GM12878 (cell line): Measurements from ENCODE around the gene PTPRB. TPM values are rescaled to one million over a fixed set of nuclear protein-coding genes. Genes with fewer than 3 reads are reported as not detected.

Experiments
- CBX3 ChIP-seq: fragments of 200-600 bp; sonication (generic); IDR thresholded peaks from 2 replicates; pipeline ENCODE4 v1.6.1; 2016; ENCODE audit warnings: low read depth, borderline replicate concordance
- CHD1 ChIP-seq: IDR thresholded peaks from 2 replicates; pipeline ENCODE4 v1.6.1; 2012; ENCODE audit warnings: low read depth, low read length, improper control_type of control experiment
- CHD4 ChIP-seq: fragments of 200-600 bp; sonication (generic); IDR thresholded peaks from 2 replicates; pipeline ENCODE4 v1.6.1; 2016; ENCODE audit warnings: mild to moderate bottlenecking
- EP300 ChIP-seq, 2 experiments: fragments of 150-350 bp in 1 of 2; IDR thresholded peaks; 2 replicates each; pipeline ENCODE4 v1.6.1; 2011 to 2012; ENCODE audit warnings: low read depth in 2 of 2, low read length in 2 of 2, borderline replicate concordance in 1 of 2, improper control_type of control experiment in 1 of 2, inconsistent platforms in 1 of 2; ENCODE audit not compliant: control insufficient read depth in 1 of 2
- FOXK2 ChIP-seq: fragments of 450-650 bp; IDR thresholded peaks from 2 replicates; pipeline ENCODE4 v1.6.1; 2017; ENCODE audit warnings: mild to moderate bottlenecking, moderate library complexity
- IKZF1 ChIP-seq: fragments of 450-650 bp; conservative IDR thresholded peaks from 2 replicates; pipeline ENCODE4 v1.6.1; 2017; ENCODE audit warnings: antibody characterized with exemption, mild to moderate bottlenecking
- JUNB ChIP-seq: IDR thresholded peaks from 2 replicates; pipeline ENCODE4 v1.6.1; 2016; ENCODE audit warnings: antibody characterized with exemption, mild to moderate bottlenecking
- KAT2A ChIP-seq: conservative IDR thresholded peaks from 2 replicates; pipeline ENCODE4 v1.6.1; 2011; ENCODE audit warnings: low read depth, low read length; ENCODE audit not compliant: control insufficient read depth
- MXI1 ChIP-seq: fragments of 150-350 bp; IDR thresholded peaks from 2 replicates; pipeline ENCODE4 v1.6.1; 2011; ENCODE audit warnings: low read depth, mild to moderate bottlenecking, inconsistent platforms, low read length, improper control_type of control experiment
- NFIC ChIP-seq: IDR thresholded peaks from 2 replicates; pipeline ENCODE4 v1.6.1; 2012; ENCODE audit warnings: low read depth, mild to moderate bottlenecking, inconsistent platforms, low read length, moderate library complexity
- NR2C2 ChIP-seq: IDR thresholded peaks from 2 replicates; pipeline ENCODE4 v1.6.1; 2011; ENCODE audit warnings: borderline replicate concordance, low read depth; ENCODE audit not compliant: control insufficient read depth, insufficient read length
- RAD51 ChIP-seq: fragments of 450-650 bp; IDR thresholded peaks from 2 replicates; pipeline ENCODE4 v1.6.1; 2016; ENCODE audit warnings: moderate library complexity, mild to moderate bottlenecking, inconsistent platforms
- RUNX3 ChIP-seq: IDR thresholded peaks from 2 replicates; pipeline ENCODE4 v1.6.1; 2012; ENCODE audit warnings: low read length, inconsistent platforms
- SMC3 ChIP-seq: IDR thresholded peaks from 2 replicates; pipeline ENCODE4 v1.6.1; 2011; ENCODE audit warnings: low read length, improper control_type of control experiment, borderline replicate concordance
- SRF ChIP-seq, 2 experiments: IDR thresholded peaks; 2 replicates each; pipeline ENCODE4 v1.6.1; 2011; ENCODE audit warnings: low read depth in 2 of 2, low read length in 2 of 2, mild to moderate bottlenecking in 1 of 2, moderate library complexity in 1 of 2
- STAT3 ChIP-seq: IDR thresholded peaks from 2 replicates; pipeline ENCODE4 v1.6.1; 2011; ENCODE audit warnings: low read depth, low read length, improper control_type of control experiment
- TCF3 ChIP-seq: IDR thresholded peaks from 2 replicates; pipeline ENCODE4 v1.6.1; 2012; ENCODE audit warnings: low read depth, mild to moderate bottlenecking, low read length, borderline replicate concordance; ENCODE audit not compliant: insufficient read depth
- ZBED1 ChIP-seq: IDR thresholded peaks from 2 replicates; pipeline ENCODE4 v1.6.1; 2016; ENCODE audit warnings: borderline replicate concordance
- ZNF24 ChIP-seq: fragments of 450-650 bp; IDR thresholded peaks from 2 replicates; pipeline ENCODE4 v1.6.1; 2017; ENCODE audit warnings: antibody characterized with exemption, mild to moderate bottlenecking
- ZNF384 ChIP-seq: IDR thresholded peaks from 2 replicates; pipeline ENCODE4 v1.6.1; 2012; ENCODE audit warnings: low read depth, mild to moderate bottlenecking, low read length, improper control_type of control experiment, borderline replicate concordance
- ZSCAN29 ChIP-seq: fragments of 450-650 bp; IDR thresholded peaks from 2 replicates; pipeline ENCODE4 v1.6.1; 2017; ENCODE audit warnings: mild to moderate bottlenecking, moderate library complexity
- polyA plus RNA-seq, 11 experiments: library from polyadenylated mRNA; depleted of rRNA in 4 of 11; unstranded in 6 of 11; stranded (reverse) in 5 of 11; fragments of >200 nt; fragmentation: Nextera tagmentation in 4 of 11; fragmentation: Illumina TruSeq in 1 of 11; extraction: Ambion mirVana in 4 of 11; extraction: Trizol in 1 of 11; gene quantifications; 1 replicate in 1 of 11; 2 replicates in 10 of 11; pipeline versions ENCODE4 v1.2.1 to v1.2.3, GENCODE V29; 2011 to 2016; ENCODE audit warnings: inconsistent platforms in 2 of 11, missing spikeins in 2 of 11, low read depth in 1 of 11
- total RNA-seq, 4 experiments: library from RNA; depleted of rRNA in 3 of 4; stranded (reverse); fragments of >200 nt in 3 of 4; fragmentation: Illumina TruSeq in 1 of 4; extraction: Trizol in 1 of 4; gene quantifications; 2 replicates each; pipeline versions ENCODE4 v1.2.1 to v1.2.3, GENCODE V29; 2013 to 2021
- TF ChIP-seq, protein P1 (sequence below): fragments of 150-350 bp; IDR thresholded peaks from 2 replicates; pipeline ENCODE4 v1.6.1; 2016; ENCODE audit warnings: low read depth, low read length
- TF ChIP-seq, protein P2 (sequence below): fragments of 450-650 bp; IDR thresholded peaks from 2 replicates; pipeline ENCODE4 v1.6.1; 2016; ENCODE audit warnings: mild to moderate bottlenecking

PTPRB gene
- total and polyA plus RNA-seq, 10 of the 15 experiments (the other 5 are each of a cell fraction or from before 2014, with no cell fraction given): 0.03 to 0.35 (median 0.05) TPM

DNA sequence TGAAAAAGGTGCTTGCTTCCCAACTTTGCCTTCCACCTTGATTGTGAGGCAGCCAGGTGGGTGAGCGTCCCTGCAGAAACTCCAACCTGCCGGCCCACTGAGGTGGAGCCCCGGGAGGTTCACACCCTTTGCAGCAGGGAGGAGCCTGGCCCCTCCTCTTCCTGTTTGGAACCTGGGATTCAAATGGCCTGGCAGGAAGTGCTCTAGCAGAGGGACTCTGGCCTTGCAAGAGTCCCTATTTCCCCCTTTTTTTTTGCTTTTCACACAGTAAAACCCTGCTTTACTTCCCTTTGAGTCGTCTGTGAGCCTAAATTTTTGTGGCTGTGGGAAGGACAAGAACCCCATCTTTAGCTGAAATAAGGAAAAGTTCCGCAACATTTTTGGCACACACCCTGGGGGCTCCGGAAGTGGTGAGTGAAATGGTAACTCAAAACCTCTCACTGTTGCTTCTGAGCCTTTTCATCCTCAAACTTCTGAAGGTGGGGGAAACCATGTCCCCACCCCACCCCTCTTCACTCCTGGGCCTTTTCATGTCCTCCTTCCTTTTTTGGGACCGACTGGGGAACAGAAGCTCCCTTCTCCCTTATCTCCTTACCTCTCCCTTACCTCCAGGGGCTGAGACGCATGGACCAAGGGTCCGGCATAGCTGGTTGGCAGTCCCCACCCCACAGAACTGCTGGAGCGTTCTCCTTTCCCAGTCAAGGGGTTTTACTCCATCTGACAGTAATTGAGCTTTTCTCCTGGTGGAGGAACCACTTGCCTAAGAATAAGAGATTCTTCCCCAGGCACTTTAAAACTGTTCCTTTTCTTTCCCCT, 169.1 kb downstream of the PTPRB start (continued):
- TF ChIP-seq RAD51: no peak
- TF ChIP-seq ZBED1: no peak
- TF ChIP-seq CHD4: no peak
- no peak for TF ChIP-seq NR2C2
- no peak for TF ChIP-seq KAT2A
- TF ChIP-seq RUNX3: peak; percentile 56
- TF ChIP-seq ZNF384: no peak
- no peak for TF ChIP-seq SMC3
- TF ChIP-seq EP300 (IDR thresholded peaks at IDR 0.05; ENCODE audit: borderline replicate concordance in 1 of 2, control insufficient read depth in 1 of 2, low read depth in 2 of 2, low read length in 2 of 2): no peak
- TF ChIP-seq IKZF1: peak; percentile 22; the same call in 1 of the 2 replicates
- TF ChIP-seq NFIC: no peak; the same call in 1 of the 2 replicates
- no peak for TF ChIP-seq STAT3
- TF ChIP-seq ZNF24: no peak
- TF ChIP-seq, protein P1, sequence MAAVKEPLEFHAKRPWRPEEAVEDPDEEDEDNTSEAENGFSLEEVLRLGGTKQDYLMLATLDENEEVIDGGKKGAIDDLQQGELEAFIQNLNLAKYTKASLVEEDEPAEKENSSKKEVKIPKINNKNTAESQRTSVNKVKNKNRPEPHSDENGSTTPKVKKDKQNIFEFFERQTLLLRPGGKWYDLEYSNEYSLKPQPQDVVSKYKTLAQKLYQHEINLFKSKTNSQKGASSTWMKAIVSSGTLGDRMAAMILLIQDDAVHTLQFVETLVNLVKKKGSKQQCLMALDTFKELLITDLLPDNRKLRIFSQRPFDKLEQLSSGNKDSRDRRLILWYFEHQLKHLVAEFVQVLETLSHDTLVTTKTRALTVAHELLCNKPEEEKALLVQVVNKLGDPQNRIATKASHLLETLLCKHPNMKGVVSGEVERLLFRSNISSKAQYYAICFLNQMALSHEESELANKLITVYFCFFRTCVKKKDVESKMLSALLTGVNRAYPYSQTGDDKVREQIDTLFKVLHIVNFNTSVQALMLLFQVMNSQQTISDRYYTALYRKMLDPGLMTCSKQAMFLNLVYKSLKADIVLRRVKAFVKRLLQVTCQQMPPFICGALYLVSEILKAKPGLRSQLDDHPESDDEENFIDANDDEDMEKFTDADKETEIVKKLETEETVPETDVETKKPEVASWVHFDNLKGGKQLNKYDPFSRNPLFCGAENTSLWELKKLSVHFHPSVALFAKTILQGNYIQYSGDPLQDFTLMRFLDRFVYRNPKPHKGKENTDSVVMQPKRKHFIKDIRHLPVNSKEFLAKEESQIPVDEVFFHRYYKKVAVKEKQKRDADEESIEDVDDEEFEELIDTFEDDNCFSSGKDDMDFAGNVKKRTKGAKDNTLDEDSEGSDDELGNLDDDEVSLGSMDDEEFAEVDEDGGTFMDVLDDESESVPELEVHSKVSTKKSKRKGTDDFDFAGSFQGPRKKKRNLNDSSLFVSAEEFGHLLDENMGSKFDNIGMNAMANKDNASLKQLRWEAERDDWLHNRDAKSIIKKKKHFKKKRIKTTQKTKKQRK: no peak
- TF ChIP-seq JUNB: peak; percentile 55
- TF ChIP-seq CHD1: no peak
- no peak for TF ChIP-seq TCF3
- TF ChIP-seq, protein P2, sequence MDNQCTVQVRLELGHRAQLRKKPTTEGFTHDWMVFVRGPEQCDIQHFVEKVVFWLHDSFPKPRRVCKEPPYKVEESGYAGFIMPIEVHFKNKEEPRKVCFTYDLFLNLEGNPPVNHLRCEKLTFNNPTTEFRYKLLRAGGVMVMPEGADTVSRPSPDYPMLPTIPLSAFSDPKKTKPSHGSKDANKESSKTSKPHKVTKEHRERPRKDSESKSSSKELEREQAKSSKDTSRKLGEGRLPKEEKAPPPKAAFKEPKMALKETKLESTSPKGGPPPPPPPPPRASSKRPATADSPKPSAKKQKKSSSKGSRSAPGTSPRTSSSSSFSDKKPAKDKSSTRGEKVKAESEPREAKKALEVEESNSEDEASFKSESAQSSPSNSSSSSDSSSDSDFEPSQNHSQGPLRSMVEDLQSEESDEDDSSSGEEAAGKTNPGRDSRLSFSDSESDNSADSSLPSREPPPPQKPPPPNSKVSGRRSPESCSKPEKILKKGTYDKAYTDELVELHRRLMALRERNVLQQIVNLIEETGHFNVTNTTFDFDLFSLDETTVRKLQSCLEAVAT: no peak
- no peak for TF ChIP-seq FOXK2
- TF ChIP-seq CBX3: no peak
- no peak for TF ChIP-seq ZSCAN29
- no peak for TF ChIP-seq MXI1
- no peak for TF ChIP-seq SRF (IDR thresholded peaks at IDR 0.05; ENCODE audit: low read depth in 2 of 2, low read length in 2 of 2)
